Suppressor macrophage (primary cell): Measurements from ENCODE around the gene MAGI3.
"Not testable (repeated sequence)": the region's sequence is repeated elsewhere in the genome, so short reads cannot be mapped to it uniquely, and the experiment has no call there.

Experiments
- DNase-seq, 4 experiments: peaks; one replicate each; pipeline ENCODE4 v3.0.0-alpha.2; 2020 to 2022

The MAGI3 gene

GRCh38 chr1:113582084-113582483 is 191.8 kb downstream of the MAGI3 start:
- DNase-seq, result no peak

- DNase-seq, result no peak
These were observed 197.2 kb downstream of the MAGI3 start for GRCh38 chr1:113587475-113587874.

GRCh38 chr1:113592230-113592629 is 201.9 kb downstream of the MAGI3 start:
- DNase-seq, result no peak

- DNase-seq, result no peak
These were observed 203.4 kb downstream of the MAGI3 start for GRCh38 chr1:113593550-113594297.

- not testable (repeated sequence) for DNase-seq
These were observed 214.2 kb downstream of the MAGI3 start for GRCh38 chr1:113604466-113604865.

GRCh38 chr1:113605146-113605545 is 214.8 kb downstream of the MAGI3 start:
- DNase-seq, result no peak

- DNase-seq, result no peak
These were observed 218.1 kb downstream of the MAGI3 start for GRCh38 chr1:113608399-113608798.

GRCh38 chr1:113610372-113610771 is 220.1 kb downstream of the MAGI3 start:
- no peak for DNase-seq

GRCh38 chr1:113615425-113615824 is 225.1 kb downstream of the MAGI3 start:
- no peak for DNase-seq

GRCh38 chr1:113616156-113616555 is 225.8 kb downstream of the MAGI3 start:
- DNase-seq, result no peak

- no peak for DNase-seq
These were observed 227.3 kb downstream of the MAGI3 start for GRCh38 chr1:113617438-113618141.

- no peak for DNase-seq
These were observed 238.7 kb downstream of the MAGI3 start for GRCh38 chr1:113628997-113629396.

- no peak for DNase-seq
These were observed 240.3 kb downstream of the MAGI3 start for GRCh38 chr1:113630340-113631327.

- no peak for DNase-seq
These were observed 251.1 kb downstream of the MAGI3 start for GRCh38 chr1:113641396-113641795.

GRCh38 chr1:113647164-113647563 is 256.8 kb downstream of the MAGI3 start:
- no peak for DNase-seq

GRCh38 chr1:113648478-113648877 is 258.2 kb downstream of the MAGI3 start:
- no peak for DNase-seq

- DNase-seq, result no peak
These were observed 262.5 kb downstream of the MAGI3 start for GRCh38 chr1:113652771-113653170.

GRCh38 chr1:113653741-113654140 is 263.4 kb downstream of the MAGI3 start:
- no peak for DNase-seq

- no peak for DNase-seq
These were observed 264.6 kb downstream of the MAGI3 start for GRCh38 chr1:113654883-113655282.

- DNase-seq, result no peak
These were observed 266.8 kb downstream of the MAGI3 start for GRCh38 chr1:113657126-113657525.

- no peak for DNase-seq
These were observed 267.3 kb downstream of the MAGI3 start for GRCh38 chr1:113657556-113658063.

GRCh38 chr1:113659035-113659434 is 268.7 kb downstream of the MAGI3 start:
- DNase-seq, result no peak

GRCh38 chr1:113659556-113659955 is 269.2 kb downstream of the MAGI3 start:
- no peak for DNase-seq
